GM18508 (cell line): Measurements from ENCODE around the gene SLC35G6.

Experiments used
- ATAC-seq: cut with Tn5 transposase; IDR thresholded peaks from one replicate; pipeline ENCODE4 v1.9.1; 2021; ENCODE audit warnings: moderate number of reproducible peaks; ENCODE audit not compliant: insufficient read depth, unreplicated experiment

The SLC35G6 gene

GRCh38 chr17:7499161-7499560 is 17.9 kb downstream of the SLC35G6 start:
- no peak for ATAC-seq

DNA sequence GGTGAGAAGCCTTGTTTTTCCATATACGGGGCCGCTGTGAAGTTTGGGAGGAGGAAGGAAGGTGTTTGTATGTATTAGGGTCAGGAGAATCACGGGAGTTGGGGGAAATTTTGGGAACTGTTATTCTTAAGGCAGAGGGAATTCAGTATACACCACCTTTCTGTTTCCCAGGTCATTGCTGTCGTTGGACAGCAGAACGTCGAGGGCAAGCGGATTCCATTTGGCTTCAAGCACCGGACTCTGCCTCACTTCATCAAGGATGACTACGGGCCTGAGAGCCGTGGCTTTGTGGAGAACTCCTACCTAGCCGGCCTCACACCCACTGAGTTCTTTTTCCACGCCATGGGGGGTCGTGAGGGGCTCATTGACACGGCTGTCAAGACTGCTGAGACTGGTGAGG is 20.5 kb downstream of the SLC35G6 start:
- ATAC-seq: no peak

DNA sequence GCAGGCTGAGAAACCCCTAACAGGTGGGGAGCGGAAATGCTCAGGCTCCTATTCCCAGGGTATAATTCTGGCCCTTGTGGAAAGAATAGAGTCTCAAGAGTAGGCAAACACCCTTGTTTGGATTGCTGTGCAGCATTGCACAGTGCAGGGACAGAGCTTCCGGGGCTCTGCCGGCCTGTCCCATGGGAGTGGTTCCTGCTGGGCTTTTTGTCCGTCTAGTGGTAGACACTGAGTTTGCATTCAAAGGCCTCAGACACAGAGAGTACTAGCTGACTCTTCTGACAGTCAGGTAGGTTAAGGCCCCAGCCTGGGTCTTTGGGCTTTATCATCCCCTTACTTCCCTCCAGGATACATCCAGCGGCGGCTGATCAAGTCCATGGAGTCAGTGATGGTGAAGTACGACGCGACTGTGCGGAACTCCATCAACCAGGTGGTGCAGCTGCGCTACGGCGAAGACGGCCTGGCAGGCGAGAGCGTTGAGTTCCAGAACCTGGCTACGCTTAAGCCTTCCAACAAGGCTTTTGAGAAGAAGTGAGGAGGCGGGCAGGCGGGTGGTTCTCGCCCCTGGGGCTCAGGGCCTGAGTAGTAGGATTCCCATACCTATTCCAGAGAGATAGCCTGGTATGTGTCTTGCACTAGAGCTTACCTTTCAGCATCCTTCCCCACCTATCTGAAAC is 21.1 kb downstream of the SLC35G6 start:
- ATAC-seq: no peak

DNA sequence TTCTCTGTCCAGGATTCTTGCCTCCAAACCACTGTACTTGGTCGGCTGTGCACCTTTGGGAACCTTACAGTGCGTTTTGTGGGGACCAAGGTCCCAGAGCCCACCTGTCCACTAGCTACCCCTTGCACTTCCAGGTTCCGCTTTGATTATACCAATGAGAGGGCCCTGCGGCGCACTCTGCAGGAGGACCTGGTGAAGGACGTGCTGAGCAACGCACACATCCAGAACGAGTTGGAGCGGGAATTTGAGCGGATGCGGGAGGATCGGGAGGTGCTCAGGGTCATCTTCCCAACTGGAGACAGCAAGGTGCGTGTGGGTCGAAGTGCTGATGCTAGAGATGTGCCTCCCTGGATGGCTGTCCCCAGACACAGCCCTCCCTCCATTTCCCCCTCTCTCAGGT is 21.7 kb downstream of the SLC35G6 start:
- ATAC-seq: no peak

DNA sequence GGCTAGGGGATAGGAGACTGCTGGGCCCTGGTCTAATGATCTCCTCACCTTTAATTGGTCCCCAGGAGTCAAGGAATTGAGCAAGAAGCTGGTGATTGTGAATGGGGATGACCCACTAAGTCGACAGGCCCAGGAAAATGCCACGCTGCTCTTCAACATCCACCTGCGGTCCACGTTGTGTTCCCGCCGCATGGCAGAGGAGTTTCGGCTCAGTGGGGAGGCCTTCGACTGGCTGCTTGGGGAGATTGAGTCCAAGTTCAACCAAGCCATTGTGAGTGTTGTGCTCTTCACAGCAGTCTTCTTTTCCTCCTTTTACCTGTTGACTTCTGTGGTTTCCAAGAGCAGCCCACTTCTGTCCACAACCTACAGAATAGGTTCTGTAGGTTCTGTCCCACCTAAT is 22.3 kb downstream of the SLC35G6 start:
- no peak for ATAC-seq

DNA sequence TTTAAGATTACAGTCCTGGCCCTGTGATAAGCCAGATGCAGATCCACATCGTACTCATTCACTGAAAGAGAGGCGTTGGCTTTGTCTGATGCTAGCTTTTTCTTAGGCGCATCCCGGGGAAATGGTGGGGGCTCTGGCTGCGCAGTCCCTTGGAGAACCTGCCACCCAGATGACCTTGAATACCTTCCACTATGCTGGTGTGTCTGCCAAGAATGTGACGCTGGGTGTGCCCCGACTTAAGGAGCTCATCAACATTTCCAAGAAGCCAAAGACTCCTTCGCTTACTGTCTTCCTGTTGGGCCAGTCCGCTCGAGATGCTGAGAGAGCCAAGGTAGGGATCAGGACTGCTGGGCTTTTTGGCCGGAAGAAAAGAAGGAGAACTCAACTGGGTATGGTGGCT is 26.9 kb downstream of the SLC35G6 start:
- ATAC-seq: no peak

GRCh38 chr17:7508846-7509245 is 27.6 kb downstream of the SLC35G6 start:
- ATAC-seq: no peak

DNA sequence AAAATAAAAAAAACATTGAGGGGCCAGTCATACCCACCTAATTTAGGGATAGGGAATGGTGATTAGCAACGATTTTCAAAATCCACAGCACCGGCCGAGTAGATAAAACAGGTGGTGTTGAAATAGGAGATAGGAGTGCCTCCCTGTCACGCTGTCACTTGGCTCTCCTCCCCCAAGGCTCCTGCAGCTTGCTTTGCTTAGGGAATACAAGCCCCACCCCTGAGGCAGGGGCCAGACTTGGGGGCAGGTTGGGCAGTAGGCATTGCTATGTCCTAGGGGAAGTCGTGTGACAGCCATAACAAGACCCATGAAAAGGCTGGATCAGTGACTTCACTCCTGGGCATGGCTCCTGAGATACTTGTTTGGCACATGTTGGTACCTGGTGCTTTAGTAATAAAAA is 28.7 kb downstream of the SLC35G6 start:
- ATAC-seq: no peak

- no peak for ATAC-seq
These were observed 29.9 kb downstream of the SLC35G6 start for GRCh38 chr17:7511108-7511507.

- no peak for ATAC-seq
These were observed 30.9 kb downstream of the SLC35G6 start for GRCh38 chr17:7512105-7512504.

DNA sequence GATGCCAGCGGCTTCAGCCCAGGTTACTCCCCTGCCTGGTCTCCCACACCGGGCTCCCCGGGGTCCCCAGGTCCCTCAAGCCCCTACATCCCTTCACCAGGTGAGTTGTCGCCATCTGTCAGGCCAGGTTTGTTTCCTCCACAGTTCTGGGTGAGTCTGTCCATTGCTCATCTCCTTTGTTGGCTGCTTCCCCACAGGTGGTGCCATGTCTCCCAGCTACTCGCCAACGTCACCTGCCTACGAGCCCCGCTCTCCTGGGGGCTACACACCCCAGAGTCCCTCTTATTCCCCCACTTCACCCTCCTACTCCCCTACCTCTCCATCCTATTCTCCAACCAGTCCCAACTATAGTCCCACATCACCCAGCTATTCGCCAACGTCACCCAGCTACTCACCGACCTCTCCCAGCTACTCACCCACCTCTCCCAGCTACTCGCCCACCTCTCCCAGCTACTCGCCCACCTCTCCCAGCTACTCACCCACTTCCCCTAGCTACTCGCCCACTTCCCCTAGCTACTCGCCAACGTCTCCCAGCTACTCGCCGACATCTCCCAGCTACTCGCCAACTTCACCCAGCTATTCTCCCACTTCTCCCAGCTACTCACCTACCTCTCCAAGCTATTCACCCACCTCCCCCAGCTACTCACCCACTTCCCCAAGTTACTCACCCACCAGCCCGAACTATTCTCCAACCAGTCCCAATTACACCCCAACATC is 31.7 kb downstream of the SLC35G6 start:
- no peak for ATAC-seq

GRCh38 chr17:7513850-7514419 is 32.7 kb downstream of the SLC35G6 start:
- ATAC-seq: no peak

GRCh38 chr17:7515911-7516610 is 34.8 kb downstream of the SLC35G6 start:
- ATAC-seq: no peak

DNA sequence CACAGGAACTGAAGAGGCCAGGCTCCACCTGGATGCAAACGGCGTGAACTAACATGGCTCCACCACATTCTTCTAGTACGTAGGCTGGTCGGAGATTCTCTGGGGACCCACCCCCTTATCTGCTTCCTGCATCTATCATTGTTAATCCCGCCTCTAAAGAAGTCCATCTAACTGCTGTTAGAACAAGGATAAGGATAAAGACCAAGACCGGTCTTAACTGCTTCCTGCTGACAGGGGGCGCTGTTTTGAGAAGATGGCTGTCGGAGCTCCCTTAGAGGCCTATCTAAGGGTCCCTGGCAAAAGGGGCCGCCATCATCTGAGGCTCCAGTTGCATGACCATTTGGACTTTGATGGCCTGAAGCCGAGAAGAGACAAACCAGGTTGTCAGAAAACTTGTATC is 41.8 kb downstream of the SLC35G6 start:
- no peak for ATAC-seq

DNA sequence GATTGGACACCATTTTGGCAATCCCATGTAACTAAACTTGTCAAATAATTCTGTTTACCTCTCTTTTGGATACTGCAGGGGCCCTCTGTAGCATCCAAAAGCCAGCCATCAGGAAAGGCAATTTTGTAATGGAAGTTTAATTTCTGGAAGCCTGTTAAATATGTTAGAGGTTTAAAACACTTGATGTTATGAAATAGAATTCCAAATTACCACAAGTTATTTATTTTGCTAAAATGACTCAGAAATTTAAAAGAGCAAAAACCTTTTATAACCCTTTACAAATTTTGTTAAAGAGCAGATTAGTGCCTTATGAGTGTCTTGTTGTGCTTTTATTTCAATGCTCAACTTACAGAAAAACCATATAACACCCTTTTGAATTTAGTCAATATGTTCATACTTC is 47.6 kb downstream of the SLC35G6 start:
- no peak for ATAC-seq

DNA sequence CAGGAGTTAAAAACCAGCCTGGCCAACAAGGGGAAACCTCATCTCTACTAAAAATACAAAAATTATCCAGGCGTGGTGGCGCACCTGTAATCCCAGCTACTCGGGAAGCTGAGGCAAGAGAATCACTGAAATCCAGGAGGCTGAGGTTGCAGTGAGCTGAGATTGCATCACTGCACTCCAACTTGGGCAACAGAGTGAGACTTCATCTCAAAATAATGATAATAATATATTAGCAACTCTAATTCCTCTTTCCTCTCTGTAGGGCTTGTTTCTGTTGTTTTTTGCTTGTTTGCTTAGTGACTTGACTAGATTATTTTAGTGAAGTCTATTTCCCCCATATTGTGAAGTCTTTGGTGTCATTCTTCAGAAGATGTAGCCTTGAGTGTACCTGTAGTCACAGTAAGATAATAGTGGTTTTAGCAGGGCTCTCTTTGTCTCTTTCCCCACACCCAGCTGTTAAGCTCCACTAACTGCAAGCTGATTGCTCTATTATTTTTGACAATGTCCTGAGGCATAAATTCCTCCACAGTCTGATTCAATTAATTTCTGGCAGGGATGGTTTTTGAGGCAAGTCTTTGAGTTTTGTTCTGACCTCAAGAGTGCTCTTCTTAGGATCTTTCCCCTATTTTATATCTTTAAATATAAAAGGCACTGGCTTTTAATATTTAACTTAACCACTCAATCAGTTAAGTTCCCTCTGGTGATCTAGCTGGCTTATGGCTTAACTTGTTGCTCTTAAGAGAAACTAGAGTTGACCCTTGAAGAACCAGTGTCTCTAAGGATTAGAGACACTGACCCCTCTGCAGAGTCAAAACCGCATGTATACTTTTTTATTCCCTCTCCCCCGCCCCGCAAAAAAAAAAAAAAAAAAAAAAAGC is 49.0 kb downstream of the SLC35G6 start:
- ATAC-seq: no peak
